Right lobe of liver (tissue), 4 donors: ENCODE data around the gene USF2.
A peak's percentile ranks its signal among the peaks of the same experiment; 100 is the strongest.

Experiments used
- POLR2A ChIP-seq: fragments of 450-650 bp; IDR thresholded peaks from one replicate; pipeline ENCODE4 v1.6.1; 2017; ENCODE audit warnings: antibody characterized with exemption, mild to moderate bottlenecking
- TF ChIP-seq, protein P1 (sequence below), 4 donors: fragments of 200-600 bp in 3 of 4; fragments of 450-650 bp in 1 of 4; IDR thresholded peaks; one replicate each; pipeline versions ENCODE4 v1.5.1 to v1.8.0; 2016 to 2022; ENCODE audit warnings: antibody characterized with exemption in 4 of 4, mild to moderate bottlenecking in 2 of 4
- donor health status: DM: no; HTN: no; CAD: no.
- donor health status: DM: no; HTN: no; CAD: no.
- donor health status: DM: no; HTN: yes; CAD: no.

DNA sequence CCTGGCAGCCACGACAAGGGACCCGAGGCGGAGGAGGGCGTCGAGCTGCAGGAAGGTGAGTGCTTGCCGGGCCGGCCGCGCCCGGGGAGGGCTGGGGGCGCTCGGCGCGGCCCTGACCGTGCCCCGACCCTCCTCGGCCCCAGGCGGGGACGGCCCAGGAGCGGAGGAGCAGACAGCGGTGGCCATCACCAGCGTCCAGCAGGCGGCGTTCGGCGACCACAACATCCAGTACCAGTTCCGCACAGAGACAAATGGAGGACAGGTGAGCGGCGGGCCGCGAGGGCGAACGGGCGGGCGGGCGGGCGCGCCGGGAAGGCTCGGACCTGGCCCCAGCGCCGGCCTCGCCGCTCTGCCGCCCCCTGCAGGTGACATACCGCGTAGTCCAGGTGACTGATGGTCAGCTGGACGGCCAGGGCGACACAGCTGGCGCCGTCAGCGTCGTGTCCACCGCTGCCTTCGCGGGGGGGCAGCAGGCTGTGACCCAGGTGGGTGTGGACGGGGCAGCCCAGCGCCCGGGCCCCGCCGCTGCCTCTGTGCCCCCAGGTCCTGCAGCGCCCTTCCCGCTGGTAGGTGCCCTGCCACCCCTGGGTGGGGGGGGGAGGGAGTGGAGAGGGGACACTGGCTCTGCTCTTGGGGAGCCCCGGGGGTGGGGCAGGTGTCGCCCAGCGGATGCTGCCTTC lies 816 bp downstream of the USF2 start:
- no peak for TF ChIP-seq POLR2A
- TF ChIP-seq, protein P1, sequence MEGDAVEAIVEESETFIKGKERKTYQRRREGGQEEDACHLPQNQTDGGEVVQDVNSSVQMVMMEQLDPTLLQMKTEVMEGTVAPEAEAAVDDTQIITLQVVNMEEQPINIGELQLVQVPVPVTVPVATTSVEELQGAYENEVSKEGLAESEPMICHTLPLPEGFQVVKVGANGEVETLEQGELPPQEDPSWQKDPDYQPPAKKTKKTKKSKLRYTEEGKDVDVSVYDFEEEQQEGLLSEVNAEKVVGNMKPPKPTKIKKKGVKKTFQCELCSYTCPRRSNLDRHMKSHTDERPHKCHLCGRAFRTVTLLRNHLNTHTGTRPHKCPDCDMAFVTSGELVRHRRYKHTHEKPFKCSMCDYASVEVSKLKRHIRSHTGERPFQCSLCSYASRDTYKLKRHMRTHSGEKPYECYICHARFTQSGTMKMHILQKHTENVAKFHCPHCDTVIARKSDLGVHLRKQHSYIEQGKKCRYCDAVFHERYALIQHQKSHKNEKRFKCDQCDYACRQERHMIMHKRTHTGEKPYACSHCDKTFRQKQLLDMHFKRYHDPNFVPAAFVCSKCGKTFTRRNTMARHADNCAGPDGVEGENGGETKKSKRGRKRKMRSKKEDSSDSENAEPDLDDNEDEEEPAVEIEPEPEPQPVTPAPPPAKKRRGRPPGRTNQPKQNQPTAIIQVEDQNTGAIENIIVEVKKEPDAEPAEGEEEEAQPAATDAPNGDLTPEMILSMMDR (IDR thresholded peaks at IDR 0.05) = peak; percentile 50 to 98 (median 94)
